ENCODE results near the gene PCDHB1.
"Not testable (repeated sequence)": the region's sequence is repeated elsewhere in the genome, so short reads cannot be mapped to it uniquely, and the experiment has no call there.

The PCDHB1 gene

GRCh38 chr5:141096586-141096985 is 45.4 kb downstream of the PCDHB1 start:
- not testable (repeated sequence) for H2AFZ ChIP-seq (ENCODE audit: low read depth, low read length); H3K4me1 ChIP-seq (ENCODE audit: insufficient read depth, low read length); H3K4me3 ChIP-seq (ENCODE audit: low read length); H3K27me3 ChIP-seq (ENCODE audit: insufficient read depth, low read length)
- Histone ChIP-seq H3K36me3 (ENCODE audit: insufficient read depth, low read length) (peaks cover 41% of the 10 kb centered on the region), H3K9me3 (ENCODE audit: low read length) (peaks cover 41% of the 10 kb centered on the region)

GRCh38 chr5:141100243-141100805 is 49.1 kb downstream of the PCDHB1 start, which contains the start of gene PCDHB3:
Gene PCDHB3, plus strand, starts transcription at chr5:141100473. Its CDS starts 177 bp downstream, at chr5:141100650.
- H3K36me3 ChIP-seq (ENCODE audit: insufficient read depth, low read length), result peaks cover 46% of the 10 kb centered on the region
- no peaks in the 10 kb centered on the region for H3K27me3 ChIP-seq (ENCODE audit: insufficient read depth, low read length)
- no peak within 1 kb of the TSS for H2AFZ ChIP-seq (ENCODE audit: low read depth, low read length)
- H3K9me3 ChIP-seq (ENCODE audit: low read length), result peaks cover 43% of the 10 kb centered on the region
- H3K4me3 ChIP-seq (ENCODE audit: low read length), result no peak within 1 kb of the TSS
- no peaks in the 10 kb centered on the region for H3K4me1 ChIP-seq (ENCODE audit: insufficient read depth, low read length)

- peaks cover 42% of the 10 kb centered on the region for H3K36me3 ChIP-seq (ENCODE audit: insufficient read depth, low read length)
- no peak overlapping the region for H2AFZ ChIP-seq (ENCODE audit: low read depth, low read length)
- no peaks in the 10 kb centered on the region for H3K4me1 ChIP-seq (ENCODE audit: insufficient read depth, low read length)
- H3K9me3 ChIP-seq (ENCODE audit: low read length), result peaks cover 37% of the 10 kb centered on the region
- no peaks in the 10 kb centered on the region for H3K27me3 ChIP-seq (ENCODE audit: insufficient read depth, low read length)
- H3K4me3 ChIP-seq (ENCODE audit: low read length), result no peak overlapping the region
Measured at GRCh38 chr5:141101059-141101458, 49.9 kb downstream of the PCDHB1 start.

- Histone ChIP-seq H3K9me3 (ENCODE audit: low read length) (peaks cover 35% of the 10 kb centered on the region), H3K36me3 (ENCODE audit: insufficient read depth, low read length) (peaks cover 39% of the 10 kb centered on the region)
- not testable (repeated sequence) for H3K4me3 ChIP-seq (ENCODE audit: low read length); H3K27me3 ChIP-seq (ENCODE audit: insufficient read depth, low read length); H3K4me1 ChIP-seq (ENCODE audit: insufficient read depth, low read length); H2AFZ ChIP-seq (ENCODE audit: low read depth, low read length)
Measured at GRCh38 chr5:141102070-141102469, 50.9 kb downstream of the PCDHB1 start.

GRCh38 chr5:141102471-141102870 is 51.3 kb downstream of the PCDHB1 start:
- Histone ChIP-seq H3K36me3 (ENCODE audit: insufficient read depth, low read length) (peaks cover 35% of the 10 kb centered on the region), H3K9me3 (ENCODE audit: low read length) (peaks cover 36% of the 10 kb centered on the region)
- H2AFZ ChIP-seq (ENCODE audit: low read depth, low read length); H3K27me3 ChIP-seq (ENCODE audit: insufficient read depth, low read length); H3K4me1 ChIP-seq (ENCODE audit: insufficient read depth, low read length); H3K4me3 ChIP-seq (ENCODE audit: low read length): not testable (repeated sequence)

GRCh38 chr5:141105350-141105749 is 54.2 kb downstream of the PCDHB1 start:
- Histone ChIP-seq H2AFZ (ENCODE audit: low read depth, low read length) (no peak overlapping the region), H3K36me3 (ENCODE audit: insufficient read depth, low read length) (peaks cover 16% of the 10 kb centered on the region), H3K9me3 (ENCODE audit: low read length) (peaks cover 20% of the 10 kb centered on the region), H3K27me3 (ENCODE audit: insufficient read depth, low read length) (no peaks in the 10 kb centered on the region), H3K4me1 (ENCODE audit: insufficient read depth, low read length) (no peaks in the 10 kb centered on the region), H3K4me3 (ENCODE audit: low read length) (no peak overlapping the region)
